Femur (tissue), 1 donor: ENCODE data around the gene TNIK.

Experiments used
- DNase-seq: peaks from one replicate; pipeline ENCODE4 v3.0.0-alpha.2; 2017

The TNIK gene

GRCh38 chr3:171013822-171014748 lies 446.1 kb downstream of the TNIK start:
- no peak for DNase-seq

DNA sequence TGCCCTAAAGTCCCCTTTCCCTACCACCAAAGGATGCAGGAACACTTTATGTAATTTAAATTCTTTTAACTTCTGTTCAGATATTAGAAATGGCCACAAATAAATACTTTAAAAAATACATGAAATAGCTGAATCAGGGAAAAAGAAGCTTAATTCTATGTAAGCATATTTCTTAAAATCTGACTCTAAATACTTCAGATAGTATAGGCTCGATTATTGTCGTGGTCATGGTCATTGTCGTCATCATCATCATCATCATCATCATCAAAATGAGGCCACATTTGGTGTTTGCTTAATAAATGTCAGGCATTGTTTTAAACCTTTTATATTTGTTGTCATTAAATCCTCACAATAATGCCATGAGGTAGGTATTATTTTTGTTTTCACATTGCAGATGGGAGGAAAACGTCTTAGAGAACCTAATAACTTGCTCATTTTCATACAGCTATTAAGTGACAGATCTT lies 448.3 kb downstream of the TNIK start:
- DNase-seq: no peak
